Measurements from ENCODE around the gene STXBP5L. TPM values are rescaled to one million over a fixed set of nuclear protein-coding genes. Genes with fewer than 3 reads are reported as not detected.

STXBP5L gene
- total and polyA plus RNA-seq, 10 of the 15 experiments (the other 5 are each of a cell fraction or from before 2014, with no cell fraction given) = under 0.01 to 0.08 (median 0.04) TPM; not detected in 6

- H3K27ac ChIP-seq (ENCODE audit: control insufficient read depth, insufficient read depth) = no peak overlapping the region
- no peaks in the 10 kb centered on the region for H3K36me3 ChIP-seq (ENCODE audit: control insufficient read depth in 2 of 2, insufficient read depth in 2 of 2, low read length in 1 of 2)
- 58% methylated on average over 15 of the region's 15 CpGs for WGBS (ENCODE audit: insufficient coverage, insufficient replicate concordance, low lambda C conversion rate, missing lambda C conversion rate)
- no peak for FAIRE-seq
- ChIA-PET RAD21 (ENCODE audit: unreplicated experiment) (no interaction called here), POLR2A (no interaction called here), SMC1A (ENCODE audit: uncharacterized antibody, unreplicated experiment) (no interaction called here), CTCF (no interaction called here)
- intact Hi-C loops (cut with micrococcal nuclease; ENCODE audit: unreplicated experiment) = no loop called here
- no peak overlapping the region for H3K4me3 ChIP-seq
- no peak for DNase-seq (ENCODE audit: low read depth, low spot score)
- H3K4me1 ChIP-seq (ENCODE audit: control insufficient read depth, insufficient read depth, low read length) = no peaks in the 10 kb centered on the region
- no peaks in the 10 kb centered on the region for H3K9me3 ChIP-seq (replicated peaks; ENCODE audit: control insufficient read depth, insufficient read depth, low read length)
- H3K27me3 ChIP-seq (replicated peaks in 1 of 2; ENCODE audit: control insufficient read depth in 2 of 2, insufficient read depth in 2 of 2, low read length in 1 of 2) = no peaks in the 10 kb centered on the region
- ATAC-seq = no peak
- no peak overlapping the region for H3K9ac ChIP-seq (ENCODE audit: control insufficient read depth, insufficient read depth, low read length)
- H4K20me1 ChIP-seq (ENCODE audit: control insufficient read depth, insufficient read depth) = no peaks in the 10 kb centered on the region
- H3K79me2 ChIP-seq (ENCODE audit: control insufficient read depth, insufficient read depth, low read length) = no peaks in the 10 kb centered on the region
- H2AFZ ChIP-seq (ENCODE audit: control insufficient read depth, low read depth, low read length) = no peak overlapping the region
- BruUV-seq (replicated peaks) = no TSS peak
- TF ChIP-seq NKRF (conservative IDR thresholded peaks at IDR 0.05) (no peak), USF2 (IDR thresholded peaks at IDR 0.05; ENCODE audit: borderline replicate concordance, low read depth, low read length) (no peak), USF1 (IDR thresholded peaks at IDR 0.05; ENCODE audit: borderline replicate concordance, extremely low read length, insufficient read depth, low read depth, low read length) (no peak), SMAD5 (IDR thresholded peaks at IDR 0.05; ENCODE audit: low read depth) (no peak), ATF7 (IDR thresholded peaks at IDR 0.05; ENCODE audit: low read depth) (no peak), JUND (IDR thresholded peaks at IDR 0.05; ENCODE audit: low read depth, low read length) (no peak), NFYB (IDR thresholded peaks at IDR 0.05; ENCODE audit: insufficient read depth, low read depth, low read length) (no peak), TCF3 (IDR thresholded peaks at IDR 0.05; ENCODE audit: borderline replicate concordance, insufficient read depth, low read depth, low read length) (no peak), MYC (IDR thresholded peaks at IDR 0.05; ENCODE audit: insufficient read depth, insufficient read length, insufficient replicate concordance, low read length, severe bottlenecking) (no peak), SMARCA5 (IDR thresholded peaks at IDR 0.05) (no peak), BHLHE40 (IDR thresholded peaks at IDR 0.05; ENCODE audit: borderline replicate concordance in 1 of 2, low read depth in 2 of 2, low read length in 1 of 2) (no peak), IKZF2 (IDR thresholded peaks at IDR 0.05) (no peak), RB1 (IDR thresholded peaks at IDR 0.05; ENCODE audit: borderline replicate concordance) (no peak), TCF7 (IDR thresholded peaks at IDR 0.05; ENCODE audit: borderline replicate concordance) (no peak), BACH1 (IDR thresholded peaks at IDR 0.05; ENCODE audit: borderline replicate concordance) (no peak), SP1 (IDR thresholded peaks at IDR 0.05; ENCODE audit: low read depth, low read length) (no peak), NFYA (IDR thresholded peaks at IDR 0.05; ENCODE audit: borderline replicate concordance, low read depth, low read length) (no peak), IRF5 (IDR thresholded peaks at IDR 0.05; ENCODE audit: borderline replicate concordance) (no peak)
- in situ Hi-C loops (cut with MboI) = no loop called here
- H3K4me2 ChIP-seq (ENCODE audit: control insufficient read depth, insufficient read depth) = no peak overlapping the region
Observed at GRCh38 chr3:121111914-121112612, 204.1 kb downstream of the STXBP5L start.
